Mesenchymal stem cell (in vitro differentiated cells and primary cell): Measurements from ENCODE around the gene LIMA1.
A peak's percentile ranks its signal among the peaks of the same experiment; 100 is the strongest.

Experiments
- DNase-seq: peaks from one replicate; pipeline ENCODE4 v3.0.0-alpha.2; 2013
- H2AFZ ChIP-seq: one replicate; pipeline ENCODE4 v1.6.1; 2013; ENCODE audit warnings: low read depth, mild to moderate bottlenecking, control low read depth, inconsistent platforms, low read length, moderate library complexity
- H2AK5ac ChIP-seq: 2 replicates; pipeline ENCODE4 v1.6.1; 2013; ENCODE audit warnings: low read length, moderate library complexity, mild to moderate bottlenecking, inconsistent platforms; ENCODE audit not compliant: severe bottlenecking
- H2BK120ac ChIP-seq: one replicate; pipeline ENCODE4 v1.6.1; 2013; ENCODE audit warnings: low read depth, mild to moderate bottlenecking, inconsistent platforms, low read length, moderate library complexity
- H2BK12ac ChIP-seq, 2 experiments: one replicate each; pipeline ENCODE4 v1.6.1; 2013; ENCODE audit warnings: inconsistent platforms in 2 of 2, low read length in 2 of 2, mild to moderate bottlenecking in 2 of 2, moderate library complexity in 2 of 2, control low read depth in 1 of 2
- H2BK15ac ChIP-seq: one replicate; pipeline ENCODE4 v1.6.1; 2013; ENCODE audit warnings: mild to moderate bottlenecking, low read depth, inconsistent platforms; ENCODE audit not compliant: poor library complexity, severe bottlenecking
- H2BK5ac ChIP-seq: 2 replicates; pipeline ENCODE4 v1.6.1; 2013; ENCODE audit warnings: low read depth, mild to moderate bottlenecking, low read length, control low read depth, inconsistent platforms; ENCODE audit not compliant: poor library complexity, severe bottlenecking
- H3K14ac ChIP-seq, 2 experiments: one replicate each; pipeline ENCODE4 v1.6.1; 2013; ENCODE audit warnings: inconsistent platforms in 2 of 2, low read length in 2 of 2, control low read depth in 1 of 2, mild to moderate bottlenecking in 1 of 2, moderate library complexity in 1 of 2
- H3K18ac ChIP-seq, 2 experiments: one replicate each; pipeline ENCODE4 v1.6.1; 2013; ENCODE audit warnings: inconsistent platforms in 2 of 2, low read length in 2 of 2, control low read depth in 1 of 2, low read depth in 1 of 2, mild to moderate bottlenecking in 1 of 2
- H3K23ac ChIP-seq, 2 experiments: one replicate each; pipeline ENCODE4 v1.6.1; 2013; ENCODE audit warnings: inconsistent platforms in 2 of 2, low read length in 2 of 2, mild to moderate bottlenecking in 2 of 2, moderate library complexity in 2 of 2, control low read depth in 1 of 2
- H3K27ac ChIP-seq: 2 replicates; pipeline ENCODE4 v1.5.1; 2013; ENCODE audit warnings: mild to moderate bottlenecking, moderate library complexity, low read length, control low read depth, inconsistent platforms; ENCODE audit not compliant: poor library complexity, severe bottlenecking
- H3K27me3 ChIP-seq, 2 experiments: 2 replicates each; pipeline versions ENCODE4 v1.6.1 to v1.7.0; 2013; ENCODE audit warnings: low read length in 2 of 2, mild to moderate bottlenecking in 2 of 2, moderate library complexity in 2 of 2, control low read depth in 1 of 2, inconsistent platforms in 1 of 2; ENCODE audit not compliant: control insufficient read depth in 1 of 2, insufficient read depth in 1 of 2
- H3K36me3 ChIP-seq, 2 experiments: 2 replicates each; pipeline versions ENCODE4 v1.6.1 to v1.7.0; 2013; ENCODE audit warnings: low read length in 2 of 2, control low read depth in 1 of 2, inconsistent platforms in 1 of 2, low read depth in 1 of 2, mild to moderate bottlenecking in 1 of 2; ENCODE audit not compliant: insufficient read depth in 2 of 2, control insufficient read depth in 1 of 2
- H3K4ac ChIP-seq, 2 experiments: one replicate each; pipeline ENCODE4 v1.6.1; 2013; ENCODE audit warnings: inconsistent platforms in 2 of 2, low read length in 2 of 2, mild to moderate bottlenecking in 2 of 2, moderate library complexity in 2 of 2, control low read depth in 1 of 2, low read depth in 1 of 2
- H3K4me1 ChIP-seq: 2 replicates; pipeline ENCODE4 v1.6.1; 2013; ENCODE audit warnings: low read depth, low read length, control low read depth; ENCODE audit not compliant: control insufficient read depth, insufficient read depth
- H3K4me2 ChIP-seq: 2 replicates; pipeline ENCODE4 v1.6.1; 2013; ENCODE audit warnings: low read length, mild to moderate bottlenecking, inconsistent platforms; ENCODE audit not compliant: poor library complexity, severe bottlenecking
- H3K4me3 ChIP-seq, 2 experiments: 2 replicates each; pipeline versions ENCODE4 v1.5.1 to v1.7.0; 2013; ENCODE audit warnings: low read length in 2 of 2, mild to moderate bottlenecking in 2 of 2, control low read depth in 1 of 2, low read depth in 1 of 2; ENCODE audit not compliant: insufficient read depth in 1 of 2
- H3K79me1 ChIP-seq: replicated peaks from 2 replicates; pipeline ENCODE4 v1.6.1; 2013; ENCODE audit warnings: mild to moderate bottlenecking, control low read depth, low read length, inconsistent platforms; ENCODE audit not compliant: poor library complexity, severe bottlenecking
- H3K9ac ChIP-seq: 2 replicates; pipeline ENCODE4 v1.7.0; 2013; ENCODE audit warnings: mild to moderate bottlenecking, low read length, moderate library complexity
- H3K9me3 ChIP-seq: 2 replicates; pipeline ENCODE4 v1.7.0; 2013; ENCODE audit warnings: mild to moderate bottlenecking, low read length; ENCODE audit not compliant: control insufficient read depth
- H4K8ac ChIP-seq: one replicate; pipeline ENCODE4 v1.6.1; 2013; ENCODE audit warnings: inconsistent platforms, mild to moderate bottlenecking, low read length, moderate library complexity
- H4K91ac ChIP-seq: one replicate; pipeline ENCODE4 v1.6.1; 2013; ENCODE audit warnings: mild to moderate bottlenecking, low read length, inconsistent platforms
- WGBS: methylation state at CpG from one replicate; pipeline ENCODE4 v1.1.7; 2013; ENCODE audit warnings: mixed read lengths; 5-methylcytosine and 5-hydroxymethylcytosine counted together

The LIMA1 gene

GRCh38 chr12:50279501-50279900, 3.8 kb downstream of the LIMA1 start:
- Histone ChIP-seq H3K27ac (no peak overlapping the region), H3K4me2 (no peak overlapping the region), H3K23ac (no peak overlapping the region), H2BK5ac (no peak overlapping the region), H2BK120ac (no peak overlapping the region), H2AK5ac (no peak overlapping the region), H4K8ac (no peak overlapping the region), H3K18ac (no peak overlapping the region), H3K14ac (no peak overlapping the region), H3K4ac (no peak overlapping the region), H4K91ac (no peak overlapping the region), H3K79me1 (peaks cover 16% of the 10 kb centered on the region), H3K36me3 (peaks cover 0 to 4% of the 10 kb centered on the region in 2 experiments), H2AFZ (no peak overlapping the region), H3K9ac (no peak overlapping the region), H2BK12ac (no peak overlapping the region), H3K4me1 (peaks cover 6% of the 10 kb centered on the region), H2BK15ac (no peak overlapping the region), H3K9me3 (no peaks in the 10 kb centered on the region), H3K4me3 (no peak overlapping the region), H3K27me3 (no peaks in the 10 kb centered on the region)
- WGBS = 95% methylated on average over 4 of the region's 4 CpGs
- DNase-seq = no peak

GRCh38 chr12:50276912-50277671, 6.2 kb downstream of the LIMA1 start:
- Histone ChIP-seq H3K27ac (no peak overlapping the region), H3K4me1 (no peaks in the 10 kb centered on the region), H2BK5ac (no peak overlapping the region), H3K27me3 (no peaks in the 10 kb centered on the region), H3K14ac (no peak overlapping the region), H3K4ac (no peak overlapping the region), H3K23ac (no peak overlapping the region), H3K9me3 (no peaks in the 10 kb centered on the region), H4K8ac (no peak overlapping the region), H2BK12ac (no peak overlapping the region), H3K79me1 (peaks cover 1% of the 10 kb centered on the region), H3K4me2 (no peak overlapping the region), H3K4me3 (no peak overlapping the region), H3K36me3 (peaks cover 0 to 4% of the 10 kb centered on the region in 2 experiments), H4K91ac (no peak overlapping the region), H3K9ac (no peak overlapping the region), H2BK120ac (no peak overlapping the region), H2AFZ (no peak overlapping the region), H3K18ac (no peak overlapping the region), H2AK5ac (no peak overlapping the region), H2BK15ac (no peak overlapping the region)
- WGBS = 82% methylated on average over 1 of the region's 3 CpGs
- no peak for DNase-seq

- Histone ChIP-seq H2BK120ac (no peak overlapping the region), H3K9me3 (no peaks in the 10 kb centered on the region)
- WGBS = 100% methylated on average over 1 of the region's 2 CpGs
These were observed 7.3 kb downstream of the LIMA1 start for GRCh38 chr12:50276068-50276467.

GRCh38 chr12:50275556-50275955, 7.8 kb downstream of the LIMA1 start:
- H3K14ac ChIP-seq = no peak overlapping the region
- H3K36me3 ChIP-seq = peaks cover 0 to 2% of the 10 kb centered on the region in 2 experiments
- no peak overlapping the region for H4K8ac ChIP-seq
- H3K4ac ChIP-seq = no peak overlapping the region
- no peak overlapping the region for H3K4me3 ChIP-seq
- no peak overlapping the region for H2BK12ac ChIP-seq
- peak overlapping the region in 1 of 2 experiments; percentile 62 for H3K18ac ChIP-seq
- H3K4me2 ChIP-seq = no peak overlapping the region
- H3K27ac ChIP-seq = no peak overlapping the region
- no peak overlapping the region for H2BK120ac ChIP-seq
- WGBS = 25% methylated on average over 1 of the region's 1 CpG
- H3K27me3 ChIP-seq = no peaks in the 10 kb centered on the region
- H2BK15ac ChIP-seq = no peak overlapping the region
- H2AFZ ChIP-seq = no peak overlapping the region
- H3K79me1 ChIP-seq = peaks cover 1% of the 10 kb centered on the region
- H3K9me3 ChIP-seq = no peaks in the 10 kb centered on the region
- H3K9ac ChIP-seq = no peak overlapping the region
- H4K91ac ChIP-seq = no peak overlapping the region
- peaks cover 2% of the 10 kb centered on the region for H3K4me1 ChIP-seq
- no peak overlapping the region for H2BK5ac ChIP-seq
- no peak overlapping the region for H3K23ac ChIP-seq
- H2AK5ac ChIP-seq = no peak overlapping the region
- no peak for DNase-seq

More at GRCh38 chr12:50276068-50276467, 7.3 kb downstream of the LIMA1 start:
- no peaks in the 10 kb centered on the region for H3K4me1 ChIP-seq
- no peak for DNase-seq
- no peak overlapping the region for H2AFZ ChIP-seq
- H2AK5ac ChIP-seq = no peak overlapping the region
- no peak overlapping the region for H3K4me2 ChIP-seq
- no peak overlapping the region for H2BK5ac ChIP-seq
- no peak overlapping the region for H3K4me3 ChIP-seq
- no peak overlapping the region for H3K23ac ChIP-seq
- no peak overlapping the region for H4K91ac ChIP-seq
- no peak overlapping the region for H3K14ac ChIP-seq
- H3K36me3 ChIP-seq = peaks cover 0 to 4% of the 10 kb centered on the region in 2 experiments
- H3K27me3 ChIP-seq = no peaks in the 10 kb centered on the region
- no peak overlapping the region for H2BK15ac ChIP-seq
- no peak overlapping the region for H3K18ac ChIP-seq
- no peak overlapping the region for H4K8ac ChIP-seq
- H3K79me1 ChIP-seq = peaks cover 1% of the 10 kb centered on the region
- no peak overlapping the region for H3K4ac ChIP-seq
- no peak overlapping the region for H3K9ac ChIP-seq
- H3K27ac ChIP-seq = no peak overlapping the region
- H2BK12ac ChIP-seq = no peak overlapping the region
